GM18505 (cell line): ENCODE measurements around the gene RBM44.

Experiments used
- ATAC-seq: cut with Tn5 transposase; IDR thresholded peaks from one replicate; pipeline ENCODE4 v1.9.1; 2021; ENCODE audit not compliant: unreplicated experiment
- POLR2A ChIP-seq: IDR thresholded peaks from 4 replicates; pipeline ENCODE4 v1.6.1; 2011; ENCODE audit warnings: borderline replicate concordance; ENCODE audit not compliant: insufficient read depth, insufficient read length; ENCODE audit errors: extremely low read depth

Gene RBM44

GRCh38 chr2:237885931-237886684 is 87.5 kb downstream of the RBM44 start:
- ATAC-seq: no peak
- TF ChIP-seq POLR2A: no peak

- no peak for ATAC-seq
- no peak for TF ChIP-seq POLR2A
Observed at GRCh38 chr2:237886685-237887481, 88.3 kb downstream of the RBM44 start.

- no peak for TF ChIP-seq POLR2A
- no peak for ATAC-seq
Observed at GRCh38 chr2:237888389-237888788, 89.8 kb downstream of the RBM44 start.

GRCh38 chr2:237889016-237889415 is 90.4 kb downstream of the RBM44 start:
- no peak for ATAC-seq
- no peak for TF ChIP-seq POLR2A

GRCh38 chr2:237889811-237890210 is 91.2 kb downstream of the RBM44 start:
- ATAC-seq: no peak
- no peak for TF ChIP-seq POLR2A
